Neural cell (in vitro differentiated cells): ENCODE data around the gene MICA. TPM values are rescaled to one million over a fixed set of nuclear protein-coding genes. Genes with fewer than 3 reads are reported as not detected.
"Not testable (repeated sequence)": the region's sequence is repeated elsewhere in the genome, so short reads cannot be mapped to it uniquely, and the experiment has no call there.

Experiments
- H2AFZ ChIP-seq: fragments of 200-600, 300-800 bp; sonication (generic), shearing (Covaris generic); 2 replicates; pipeline ENCODE4 v1.6.0; 2014; ENCODE audit warnings: low read depth, mild to moderate bottlenecking, antibody characterized with exemption, low read length, moderate library complexity
- H3F3A ChIP-seq: fragments of 200-600 bp; shearing (Covaris generic); 2 replicates; pipeline ENCODE4 v1.6.1; 2016; ENCODE audit warnings: mild to moderate bottlenecking, moderate library complexity, mixed read lengths, antibody characterized with exemption, low read length; ENCODE audit not compliant: insufficient read depth, poor library complexity, severe bottlenecking
- H3K27ac ChIP-seq: fragments of 200-600, 300-800 bp; sonication (generic), shearing (Covaris generic); 2 replicates; pipeline ENCODE4 v1.5.1; 2014; ENCODE audit warnings: mild to moderate bottlenecking, low read length, moderate library complexity
- H3K27me3 ChIP-seq: fragments of 300-800, 200-600 bp; sonication (generic), shearing (Covaris generic); 2 replicates; pipeline ENCODE4 v1.6.0; 2014; ENCODE audit warnings: mild to moderate bottlenecking, low read depth, low read length, moderate library complexity; ENCODE audit not compliant: insufficient read depth
- H3K36me3 ChIP-seq: fragments of 300-800, 200-600 bp; sonication (generic), shearing (Covaris generic); 2 replicates; pipeline ENCODE4 v1.5.1; 2014; ENCODE audit warnings: mild to moderate bottlenecking, antibody characterized with exemption, low read length, moderate library complexity; ENCODE audit not compliant: insufficient read depth
- H3K4me2 ChIP-seq: fragments of 300-800, 200-600 bp; sonication (generic), shearing (Covaris generic); 2 replicates; pipeline ENCODE4 v1.6.0; 2014; ENCODE audit warnings: mild to moderate bottlenecking, low read length
- H3K4me3 ChIP-seq: fragments of 300-800, 200-600 bp; sonication (generic), shearing (Covaris generic); 2 replicates; pipeline ENCODE4 v1.5.1; 2014; ENCODE audit warnings: mild to moderate bottlenecking, low read length, moderate library complexity
- H3K79me2 ChIP-seq: fragments of 200-600 bp; shearing (Covaris generic); replicated peaks from 2 replicates; pipeline ENCODE4 v1.6.0; 2014; ENCODE audit warnings: mild to moderate bottlenecking, low read length, moderate library complexity; ENCODE audit not compliant: insufficient read depth
- H3K9ac ChIP-seq: fragments of 300-800, 200-600 bp; sonication (generic), shearing (Covaris generic); 2 replicates; pipeline ENCODE4 v1.6.1; 2016; ENCODE audit warnings: mild to moderate bottlenecking, low read length, mixed read lengths
- H3K9me2 ChIP-seq: fragments of 200-600 bp; shearing (Covaris generic); 2 replicates; pipeline ENCODE4 v1.6.1; 2016; ENCODE audit warnings: mild to moderate bottlenecking, low read length, mixed read lengths; ENCODE audit not compliant: insufficient read depth
- H3K9me3 ChIP-seq: fragments of 200-600, 300-800 bp; sonication (generic), shearing (Covaris generic); 2 replicates; pipeline ENCODE4 v1.6.1; 2016; ENCODE audit warnings: mild to moderate bottlenecking, mixed run types, low read length, moderate library complexity, mixed read lengths
- H4K20me1 ChIP-seq: fragments of 200-600 bp; shearing (Covaris generic); 2 replicates; pipeline ENCODE4 v1.6.1; 2016; ENCODE audit warnings: mild to moderate bottlenecking, mixed run types; ENCODE audit not compliant: insufficient read depth
- CTCF ChIP-seq: fragments of 450-650 bp; IDR thresholded peaks from 2 replicates; pipeline ENCODE4 v1.5.1; 2014; ENCODE audit warnings: antibody characterized with exemption, mild to moderate bottlenecking, moderate library complexity; ENCODE audit not compliant: poor library complexity, severe bottlenecking
- EZH2 ChIP-seq: fragments of 200-600, 300-800 bp; shearing (Covaris generic), sonication (generic); IDR thresholded peaks from 2 replicates; pipeline ENCODE4 v1.6.1; 2014; ENCODE audit warnings: antibody characterized with exemption, low read length, borderline replicate concordance, mild to moderate bottlenecking; ENCODE audit not compliant: insufficient read depth, poor library complexity, severe bottlenecking
- RAD21 ChIP-seq: fragments of 450-650 bp; conservative IDR thresholded peaks from 2 replicates; pipeline ENCODE4 v1.6.1; 2014; ENCODE audit warnings: antibody characterized with exemption, mild to moderate bottlenecking, moderate library complexity
- REST ChIP-seq: IDR thresholded peaks from 2 replicates; pipeline ENCODE4 v1.6.1; 2012; ENCODE audit warnings: borderline replicate concordance
- polyA plus RNA-seq: library from polyadenylated mRNA; depleted of rRNA; stranded (reverse); fragments of >200 nt; gene quantifications from 2 replicates; pipeline ENCODE4 v1.2.3, GENCODE V29; 2014

MICA gene
- polyA plus RNA-seq, 1 donor from 2014 or later = 0.87 TPM

DNA sequence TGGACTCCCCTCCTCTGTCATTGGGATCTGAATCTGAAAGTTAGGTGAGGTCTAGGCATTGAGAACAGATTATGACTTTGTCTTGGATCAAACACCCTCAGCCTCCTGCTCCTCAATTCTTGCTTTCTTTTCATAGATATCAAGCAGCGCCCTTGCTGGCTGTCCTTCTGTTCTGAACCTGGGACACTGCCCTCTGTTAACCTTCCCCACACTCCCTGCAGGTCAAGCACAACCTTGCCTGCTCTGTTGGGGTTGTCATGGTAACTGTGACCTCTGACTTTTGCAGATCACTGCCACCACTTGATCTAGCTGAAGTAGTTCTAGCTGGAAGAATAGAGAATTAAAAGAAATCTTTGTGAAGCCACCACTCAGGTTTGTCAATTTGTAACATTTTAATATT is 16.4 kb upstream of the MICA start:
- H3K9me2 ChIP-seq = no peaks in the 10 kb centered on the region
- H3F3A ChIP-seq = no peaks in the 10 kb centered on the region
- H3K27ac ChIP-seq = no peak overlapping the region
- no peaks in the 10 kb centered on the region for H3K9me3 ChIP-seq
- no peak overlapping the region for H2AFZ ChIP-seq
- no peak overlapping the region for H3K9ac ChIP-seq
- H3K27me3 ChIP-seq = no peaks in the 10 kb centered on the region
- H4K20me1 ChIP-seq = no peaks in the 10 kb centered on the region
- H3K36me3 ChIP-seq = no peaks in the 10 kb centered on the region
- H3K4me2 ChIP-seq = no peak overlapping the region
- TF ChIP-seq REST = no peak
- no peak for TF ChIP-seq RAD21
- no peak for TF ChIP-seq CTCF
- TF ChIP-seq EZH2 = no peak
- H3K4me3 ChIP-seq = no peak overlapping the region
- H3K79me2 ChIP-seq = no peaks in the 10 kb centered on the region

DNA sequence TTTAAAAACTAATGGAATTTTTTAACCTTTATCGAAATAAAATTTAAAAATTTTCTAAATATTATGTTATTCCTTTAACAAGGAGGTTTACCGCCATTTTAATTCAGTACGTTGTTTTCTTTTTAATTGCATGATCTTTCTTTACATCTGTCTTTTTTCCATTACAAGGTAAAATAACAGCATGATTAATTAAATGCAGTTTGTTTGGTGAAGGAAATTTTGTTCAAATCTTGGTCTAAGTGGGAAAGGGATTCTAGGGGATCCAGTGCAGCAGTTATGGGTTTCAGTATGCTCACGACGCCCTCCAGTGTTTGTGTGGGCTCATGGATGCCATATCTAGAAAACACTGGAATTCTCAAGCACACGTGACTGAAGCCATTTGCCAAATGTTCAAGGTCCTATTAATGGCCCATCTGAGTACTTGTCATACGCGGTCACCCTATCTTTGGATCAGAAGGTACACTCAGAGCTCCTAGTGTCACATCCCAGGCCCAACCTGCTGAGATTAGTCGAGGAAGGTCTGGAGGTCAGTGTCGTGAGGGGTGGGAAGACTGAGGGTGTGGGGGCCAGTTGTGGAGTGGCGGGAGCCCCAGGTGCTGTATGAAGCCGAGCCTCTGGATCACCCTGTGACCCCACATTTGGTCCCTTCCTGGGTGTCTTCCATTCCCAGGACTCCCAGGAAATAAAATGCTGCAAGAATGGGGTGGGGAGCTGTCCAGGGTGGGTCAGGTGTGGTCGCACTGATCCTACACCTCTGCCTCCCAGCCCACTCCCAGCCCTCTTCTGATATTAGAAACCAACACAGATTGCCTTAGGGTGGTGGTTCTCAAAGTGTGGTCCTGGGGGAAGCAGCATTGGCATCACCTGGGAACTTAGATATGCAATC is 14.2 kb upstream of the MICA start:
- H3K4me3 ChIP-seq, H3K9me3 ChIP-seq, H3K9ac ChIP-seq, H3K4me2 ChIP-seq, H3F3A ChIP-seq, H3K36me3 ChIP-seq, H3K79me2 ChIP-seq, H4K20me1 ChIP-seq, H3K9me2 ChIP-seq, H3K27ac ChIP-seq, H2AFZ ChIP-seq, H3K27me3 ChIP-seq: not testable (repeated sequence)

GRCh38 chr6:31389802-31390132 is 13.6 kb upstream of the MICA start:
- not testable (repeated sequence) for H3K27me3 ChIP-seq, H2AFZ ChIP-seq, H4K20me1 ChIP-seq, H3K4me3 ChIP-seq, H3K9ac ChIP-seq, H3K9me3 ChIP-seq, H3K4me2 ChIP-seq, H3K9me2 ChIP-seq, H3F3A ChIP-seq, H3K36me3 ChIP-seq, H3K27ac ChIP-seq, H3K79me2 ChIP-seq
